ENCODE results near the gene MAML3.

DNA sequence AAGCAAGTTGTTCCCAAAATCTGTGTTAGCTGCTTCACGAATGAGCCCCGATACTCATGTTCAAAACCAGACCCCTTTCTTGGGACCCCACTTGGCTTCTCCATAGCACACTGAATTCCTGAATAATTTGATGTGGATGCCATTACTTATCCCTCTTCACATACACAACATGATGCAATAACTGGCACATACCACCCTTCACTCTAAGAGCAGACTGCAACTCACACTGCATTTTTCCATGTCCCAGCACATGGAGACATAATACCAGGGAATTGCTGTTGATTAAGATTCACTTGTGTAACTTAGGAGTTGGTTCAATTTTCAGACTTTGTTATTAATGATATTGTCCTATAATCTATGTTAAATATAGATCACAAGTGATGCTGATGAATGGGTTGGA lies 213.4 kb downstream of the MAML3 start:
- TF ChIP-seq, protein P1, sequence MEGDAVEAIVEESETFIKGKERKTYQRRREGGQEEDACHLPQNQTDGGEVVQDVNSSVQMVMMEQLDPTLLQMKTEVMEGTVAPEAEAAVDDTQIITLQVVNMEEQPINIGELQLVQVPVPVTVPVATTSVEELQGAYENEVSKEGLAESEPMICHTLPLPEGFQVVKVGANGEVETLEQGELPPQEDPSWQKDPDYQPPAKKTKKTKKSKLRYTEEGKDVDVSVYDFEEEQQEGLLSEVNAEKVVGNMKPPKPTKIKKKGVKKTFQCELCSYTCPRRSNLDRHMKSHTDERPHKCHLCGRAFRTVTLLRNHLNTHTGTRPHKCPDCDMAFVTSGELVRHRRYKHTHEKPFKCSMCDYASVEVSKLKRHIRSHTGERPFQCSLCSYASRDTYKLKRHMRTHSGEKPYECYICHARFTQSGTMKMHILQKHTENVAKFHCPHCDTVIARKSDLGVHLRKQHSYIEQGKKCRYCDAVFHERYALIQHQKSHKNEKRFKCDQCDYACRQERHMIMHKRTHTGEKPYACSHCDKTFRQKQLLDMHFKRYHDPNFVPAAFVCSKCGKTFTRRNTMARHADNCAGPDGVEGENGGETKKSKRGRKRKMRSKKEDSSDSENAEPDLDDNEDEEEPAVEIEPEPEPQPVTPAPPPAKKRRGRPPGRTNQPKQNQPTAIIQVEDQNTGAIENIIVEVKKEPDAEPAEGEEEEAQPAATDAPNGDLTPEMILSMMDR (IDR thresholded peaks at IDR 0.05 in 8 of 11, conservative IDR thresholded peaks at IDR 0.05 in 3 of 11): no peak
- TF ChIP-seq POLR2A (IDR thresholded peaks at IDR 0.05): no peak
- no peak for TF ChIP-seq POLR2AphosphoS5 (IDR thresholded peaks at IDR 0.05)

All from spleen (tissue), 7 donors.